GF-D8 (cell line): ENCODE results near the gene DPP10.
"Not testable (repeated sequence)": the region's sequence is repeated elsewhere in the genome, so short reads cannot be mapped to it uniquely, and the experiment has no call there.

Experiments used
- DNase-seq: peaks from one replicate; lab custom pipeline; 2025; lab: John Stamatoyannopoulos, UW

The DPP10 gene

GRCh38 chr2:114515882-114516281, 73.4 kb downstream of the DPP10 start:
- no peak for DNase-seq

GRCh38 chr2:114517580-114517979, 75.1 kb downstream of the DPP10 start:
- no peak for DNase-seq

GRCh38 chr2:114518738-114519137, 76.3 kb downstream of the DPP10 start:
- no peak for DNase-seq

- DNase-seq: not testable (repeated sequence)
Measured at GRCh38 chr2:114522612-114523011, 80.2 kb downstream of the DPP10 start.

GRCh38 chr2:114525955-114526354, 83.5 kb downstream of the DPP10 start:
- DNase-seq: no peak

GRCh38 chr2:114526841-114527240, 84.4 kb downstream of the DPP10 start:
- DNase-seq: no peak

GRCh38 chr2:114527330-114527983, 85.0 kb downstream of the DPP10 start:
- no peak for DNase-seq

- DNase-seq: no peak
Measured at GRCh38 chr2:114534116-114535084, 92.0 kb downstream of the DPP10 start.

- DNase-seq: no peak
Measured at GRCh38 chr2:114537777-114538176, 95.3 kb downstream of the DPP10 start.

GRCh38 chr2:114542695-114543094, 100.3 kb downstream of the DPP10 start:
- no peak for DNase-seq

GRCh38 chr2:114543236-114543766, 100.9 kb downstream of the DPP10 start:
- peak; percentile 48 for DNase-seq

GRCh38 chr2:114545052-114545451, 102.6 kb downstream of the DPP10 start:
- DNase-seq: no peak

GRCh38 chr2:114546531-114546930, 104.1 kb downstream of the DPP10 start:
- no peak for DNase-seq

GRCh38 chr2:114548151-114548550, 105.7 kb downstream of the DPP10 start:
- DNase-seq: no peak

- no peak for DNase-seq
Measured at GRCh38 chr2:114550364-114550763, 107.9 kb downstream of the DPP10 start.

GRCh38 chr2:114550895-114551793, 108.7 kb downstream of the DPP10 start:
- DNase-seq: no peak

GRCh38 chr2:114553027-114553426, 110.6 kb downstream of the DPP10 start:
- no peak for DNase-seq

GRCh38 chr2:114569166-114569565, 126.7 kb downstream of the DPP10 start:
- DNase-seq: no peak

- no peak for DNase-seq
Measured at GRCh38 chr2:114577657-114578056, 135.2 kb downstream of the DPP10 start.

GRCh38 chr2:114579542-114579941, 137.1 kb downstream of the DPP10 start:
- no peak for DNase-seq

- DNase-seq: no peak
Measured at GRCh38 chr2:114580691-114581090, 138.2 kb downstream of the DPP10 start.

- DNase-seq: no peak
Measured at GRCh38 chr2:114598329-114598728, 155.9 kb downstream of the DPP10 start.
